Measurements from ENCODE around the gene PDHX.
A peak's percentile ranks its signal among the peaks of the same experiment; 100 is the strongest.

PDHX gene

GRCh38 chr11:34960277-34960676 is 43.9 kb downstream of the PDHX start:
- DNase-seq = peak; percentile 88

- DNase-seq = no peak
These were observed 45.6 kb downstream of the PDHX start for GRCh38 chr11:34962034-34962433.

GRCh38 chr11:34963351-34963750 is 46.9 kb downstream of the PDHX start:
- no peak for DNase-seq

GRCh38 chr11:34964610-34965331 is 48.4 kb downstream of the PDHX start:
- no peak for DNase-seq

- no peak for DNase-seq
These were observed 52.4 kb downstream of the PDHX start for GRCh38 chr11:34968862-34969261.

- DNase-seq = no peak
These were observed 53.6 kb downstream of the PDHX start for GRCh38 chr11:34970033-34970432.

GRCh38 chr11:34970480-34970879 is 54.1 kb downstream of the PDHX start:
- no peak for DNase-seq

- no peak for DNase-seq
These were observed 55.5 kb downstream of the PDHX start for GRCh38 chr11:34971928-34972327.

- DNase-seq = no peak
These were observed 55.9 kb downstream of the PDHX start for GRCh38 chr11:34972366-34972765.

- DNase-seq = no peak
These were observed 56.5 kb downstream of the PDHX start for GRCh38 chr11:34972892-34973291.

GRCh38 chr11:34975482-34975881 is 59.1 kb downstream of the PDHX start:
- DNase-seq = no peak

GRCh38 chr11:34976496-34977088 is 60.2 kb downstream of the PDHX start:
- DNase-seq = no peak

- DNase-seq = no peak
These were observed 60.9 kb downstream of the PDHX start for GRCh38 chr11:34977089-34977912.

- no peak for DNase-seq
These were observed 62.1 kb downstream of the PDHX start for GRCh38 chr11:34978236-34979191.

GRCh38 chr11:34984514-34984913 is 68.1 kb downstream of the PDHX start:
- DNase-seq = no peak

- no peak for DNase-seq
These were observed 70.6 kb downstream of the PDHX start for GRCh38 chr11:34986883-34987520.

- DNase-seq = no peak
These were observed 71.2 kb downstream of the PDHX start for GRCh38 chr11:34987617-34988016.

- no peak for DNase-seq
These were observed 72.2 kb downstream of the PDHX start for GRCh38 chr11:34988294-34989255.

GRCh38 chr11:34990916-34991315 is 74.5 kb downstream of the PDHX start:
- no peak for DNase-seq

GRCh38 chr11:34994854-34995253 is 78.4 kb downstream of the PDHX start:
- no peak for DNase-seq

- no peak for DNase-seq
These were observed 80.5 kb downstream of the PDHX start for GRCh38 chr11:34996958-34997357.

All from NCI-H1105 treated with DMSO at 0.1 percent for 48 hours (cell line).